Activated effector memory CD4-positive, alpha-beta T cell treated with anti-CD3 and anti-CD28 coated beads, Interleukin-2, amount 50 U/mL, for 16 hours (primary cell): ENCODE data around the gene TP53INP2.

Experiments
- DNase-seq: peaks from one replicate; pipeline ENCODE4 v3.0.0-alpha.2; 2020

TP53INP2 gene

GRCh38 chr20:34732523-34732922, 28.4 kb downstream of the TP53INP2 start:
- DNase-seq, result no peak

- DNase-seq, result no peak
Measured at GRCh38 chr20:34736106-34736735, 32.1 kb downstream of the TP53INP2 start.

DNA sequence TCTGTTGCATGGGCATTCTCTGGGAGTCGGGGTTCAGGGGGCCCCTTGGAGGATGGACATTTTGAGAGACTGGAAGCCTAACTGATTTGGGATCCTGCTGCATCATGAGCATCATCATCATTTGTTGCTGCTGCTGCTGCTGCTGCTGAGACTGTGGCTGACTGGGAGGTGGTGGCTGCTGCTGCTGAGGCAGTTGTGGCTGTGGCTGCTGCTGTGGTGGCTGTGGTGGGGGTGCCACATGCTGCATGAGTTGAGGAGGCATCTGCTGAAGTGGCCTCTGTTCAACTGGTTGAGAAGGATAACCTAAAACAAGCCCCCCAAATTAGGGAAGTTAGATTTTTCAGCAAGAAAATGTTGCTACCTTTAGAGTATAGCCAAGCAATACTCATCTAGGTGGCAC, 38.9 kb downstream of the TP53INP2 start:
- DNase-seq, result no peak

DNA sequence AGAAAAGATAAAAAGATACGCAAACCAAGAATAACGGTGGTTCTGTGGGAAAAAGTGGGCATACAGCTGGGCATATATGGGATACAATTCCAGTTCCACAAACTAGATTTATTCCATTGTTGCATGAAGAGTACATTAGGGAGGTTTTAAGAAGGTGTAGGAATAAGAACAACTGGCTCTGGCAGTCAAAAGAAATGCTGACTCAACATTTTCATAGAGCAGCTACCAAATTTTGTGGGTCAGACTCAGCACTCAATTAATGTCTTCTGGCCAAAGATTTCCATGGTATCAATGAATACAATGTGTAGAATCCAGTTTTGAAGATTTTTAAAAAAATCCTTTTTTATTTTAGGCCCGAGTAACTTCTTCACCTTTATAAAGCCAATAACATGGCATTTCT, 40.2 kb downstream of the TP53INP2 start:
- no peak for DNase-seq

GRCh38 chr20:34744847-34745246, 40.7 kb downstream of the TP53INP2 start:
- DNase-seq, result no peak

DNA sequence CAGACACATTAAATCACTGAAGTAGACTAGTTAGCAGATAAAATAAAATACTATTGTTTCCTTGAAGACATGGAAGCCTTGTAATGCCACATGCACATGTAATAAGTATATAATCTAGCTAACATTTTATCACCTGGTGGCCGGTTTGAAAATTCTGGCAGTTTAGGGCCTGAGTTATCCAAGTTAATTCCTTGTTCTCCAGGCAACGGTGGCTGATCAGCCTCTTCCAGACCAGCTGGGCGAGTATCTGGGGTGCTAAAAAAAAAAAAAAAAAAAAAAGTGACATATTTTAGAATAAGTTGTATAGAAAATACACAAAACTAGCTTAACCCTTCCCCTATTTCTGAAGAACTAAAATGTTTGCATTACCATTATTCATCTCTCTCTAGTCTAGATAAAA, 42.5 kb downstream of the TP53INP2 start:
- DNase-seq, result no peak

DNA sequence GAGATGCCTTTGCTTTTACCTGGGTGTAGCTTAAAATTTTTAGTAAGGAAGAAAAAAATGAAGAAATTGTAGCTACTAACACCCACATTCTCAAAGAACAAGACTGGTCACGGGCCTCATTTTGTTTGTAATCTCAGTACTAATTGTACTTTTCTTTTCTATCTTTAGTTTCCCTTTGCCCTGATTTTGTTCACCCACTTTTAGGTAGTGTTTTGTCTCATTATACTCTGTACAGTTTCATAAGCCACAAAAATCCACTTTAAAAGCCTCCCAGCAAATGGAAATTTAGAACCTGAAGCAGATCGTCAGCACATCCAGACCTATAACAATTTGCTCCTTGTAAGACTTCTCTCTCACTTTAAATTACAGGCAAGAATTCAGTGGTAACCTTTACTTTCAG, 43.3 kb downstream of the TP53INP2 start:
- no peak for DNase-seq

GRCh38 chr20:34748709-34749108, 44.6 kb downstream of the TP53INP2 start:
- DNase-seq, result no peak

GRCh38 chr20:34750484-34750883, 46.3 kb downstream of the TP53INP2 start:
- DNase-seq, result no peak

GRCh38 chr20:34751453-34751852, 47.3 kb downstream of the TP53INP2 start:
- no peak for DNase-seq

GRCh38 chr20:34753706-34754461, 49.7 kb downstream of the TP53INP2 start:
- no peak for DNase-seq

GRCh38 chr20:34754611-34755010, 50.5 kb downstream of the TP53INP2 start:
- DNase-seq, result no peak

- DNase-seq, result no peak
Measured at GRCh38 chr20:34755367-34755766, 51.2 kb downstream of the TP53INP2 start.

GRCh38 chr20:34762031-34762555, 57.9 kb downstream of the TP53INP2 start:
- DNase-seq, result no peak
